ENCODE data around the gene ZNF587B.
"Not testable (repeated sequence)": the region's sequence is repeated elsewhere in the genome, so short reads cannot be mapped to it uniquely, and the experiment has no call there.

DNA sequence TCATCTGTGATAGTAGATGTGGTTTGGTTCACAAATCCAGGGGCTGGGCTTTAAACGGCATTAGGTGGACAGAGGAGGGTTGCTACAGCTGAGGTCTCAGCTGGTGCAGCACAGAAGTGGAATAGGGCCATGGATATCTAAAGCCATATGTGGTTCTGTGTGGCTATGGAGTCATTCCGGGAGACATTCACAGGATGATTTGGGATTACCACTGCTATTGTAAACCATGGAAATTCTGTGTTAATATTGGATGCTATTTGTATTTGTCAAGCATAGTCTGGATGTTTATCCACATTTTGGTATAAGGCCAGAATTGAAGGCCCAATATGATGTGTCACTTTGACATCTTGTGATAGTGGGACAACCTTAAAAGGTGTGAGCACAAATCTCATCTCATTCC, 6.9 kb upstream of the ZNF587B start:
- TF ChIP-seq RFX5 (IDR thresholded peaks at IDR 0.05; ENCODE audit: low read depth, low read length); HDAC2 (IDR thresholded peaks at IDR 0.05); POLR2A (IDR thresholded peaks at IDR 0.05; ENCODE audit: low read depth, low read length); CHD4 (IDR thresholded peaks at IDR 0.05); ATF7 (IDR thresholded peaks at IDR 0.05; ENCODE audit: low read depth); RCOR1 (conservative IDR thresholded peaks at IDR 0.05; ENCODE audit: low read depth, low read length); KDM1A (IDR thresholded peaks at IDR 0.05; ENCODE audit: borderline replicate concordance); NFYB (IDR thresholded peaks at IDR 0.05; ENCODE audit: insufficient read depth, low read depth, low read length); JUND (IDR thresholded peaks at IDR 0.05; ENCODE audit: low read depth, low read length); FOS (IDR thresholded peaks at IDR 0.05; ENCODE audit: borderline replicate concordance, extremely low read depth, insufficient read length): not testable (repeated sequence)
- TF ChIP-seq, protein P1, sequence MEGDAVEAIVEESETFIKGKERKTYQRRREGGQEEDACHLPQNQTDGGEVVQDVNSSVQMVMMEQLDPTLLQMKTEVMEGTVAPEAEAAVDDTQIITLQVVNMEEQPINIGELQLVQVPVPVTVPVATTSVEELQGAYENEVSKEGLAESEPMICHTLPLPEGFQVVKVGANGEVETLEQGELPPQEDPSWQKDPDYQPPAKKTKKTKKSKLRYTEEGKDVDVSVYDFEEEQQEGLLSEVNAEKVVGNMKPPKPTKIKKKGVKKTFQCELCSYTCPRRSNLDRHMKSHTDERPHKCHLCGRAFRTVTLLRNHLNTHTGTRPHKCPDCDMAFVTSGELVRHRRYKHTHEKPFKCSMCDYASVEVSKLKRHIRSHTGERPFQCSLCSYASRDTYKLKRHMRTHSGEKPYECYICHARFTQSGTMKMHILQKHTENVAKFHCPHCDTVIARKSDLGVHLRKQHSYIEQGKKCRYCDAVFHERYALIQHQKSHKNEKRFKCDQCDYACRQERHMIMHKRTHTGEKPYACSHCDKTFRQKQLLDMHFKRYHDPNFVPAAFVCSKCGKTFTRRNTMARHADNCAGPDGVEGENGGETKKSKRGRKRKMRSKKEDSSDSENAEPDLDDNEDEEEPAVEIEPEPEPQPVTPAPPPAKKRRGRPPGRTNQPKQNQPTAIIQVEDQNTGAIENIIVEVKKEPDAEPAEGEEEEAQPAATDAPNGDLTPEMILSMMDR (IDR thresholded peaks at IDR 0.05 in 2 of 3, conservative IDR thresholded peaks at IDR 0.05 in 1 of 3; ENCODE audit: control insufficient read depth in 2 of 3, extremely low read depth in 1 of 3, insufficient read depth in 1 of 3, low read depth in 3 of 3, low read length in 3 of 3): not testable (repeated sequence)

All from GM12878 (cell line).